ENCODE results near the gene PPY.

PPY gene

GRCh38 chr17:43916385-43916784 lies 25.9 kb downstream of the PPY start:
- CTCF ChIA-PET = interaction anchor here (0.9 to 1.3 kb wide), 2 partner anchors 21 to 37 kb away, joined by 4 to 6 read pairs; no protein-coding TSS in a partner anchor
- no peak for DNase-seq
- POLR2A ChIA-PET = no interaction called here

GRCh38 chr17:43915559-43915958 lies 26.7 kb downstream of the PPY start:
- 96% methylated on average over 3 of the region's 3 CpGs for WGBS (ENCODE audit: insufficient coverage)
- Histone ChIP-seq H3K9me3 (ENCODE audit: control extremely low read depth in 1 of 5, control insufficient read depth in 4 of 5, insufficient read depth in 2 of 5, low read depth in 1 of 5, low read length in 4 of 5) (no peaks in the 10 kb centered on the region), H3K4me1 (ENCODE audit: control extremely low read depth in 1 of 4, control insufficient read depth in 4 of 4, insufficient read depth in 4 of 4, low read length in 3 of 4) (peaks cover 0 to 13% (median 6%) of the 10 kb centered on the region in 4 experiments), H3K36me3 (ENCODE audit: control insufficient read depth in 4 of 4, insufficient read depth in 4 of 4, low read length in 3 of 4) (no peaks in the 10 kb centered on the region), H3K4me3 (ENCODE audit: control insufficient read depth in 1 of 7, extremely low read depth in 1 of 7, insufficient read depth in 4 of 7, low read depth in 2 of 7, low read length in 6 of 7) (no peak overlapping the region), H3K27ac (ENCODE audit: insufficient read depth in 1 of 2, low read depth in 1 of 2, low read length in 2 of 2, poor library complexity in 1 of 2, severe bottlenecking in 2 of 2) (no peak overlapping the region), H3K27me3 (replicated peaks in 2 of 5; ENCODE audit: control insufficient read depth in 4 of 5, insufficient read depth in 5 of 5, low read length in 4 of 5) (peaks cover 0 to 6% (median 0%) of the 10 kb centered on the region in 5 experiments)
- CTCF ChIA-PET = interaction anchor here (0.7 kb wide), 1 partner anchor 29 kb away, joined by 3 read pairs; no protein-coding TSS in a partner anchor
- POLR2A ChIA-PET = no interaction called here
- no peak for DNase-seq

More at GRCh38 chr17:43916385-43916784, 25.9 kb downstream of the PPY start:
- Histone ChIP-seq H3K27me3 (replicated peaks in 2 of 5; ENCODE audit: control insufficient read depth in 4 of 5, insufficient read depth in 5 of 5, low read length in 4 of 5) (peaks cover 0 to 6% (median 0%) of the 10 kb centered on the region in 5 experiments), H3K9me3 (ENCODE audit: control extremely low read depth in 1 of 5, control insufficient read depth in 4 of 5, insufficient read depth in 2 of 5, low read depth in 1 of 5, low read length in 4 of 5) (no peaks in the 10 kb centered on the region), H3K36me3 (ENCODE audit: control insufficient read depth in 4 of 4, insufficient read depth in 4 of 4, low read length in 3 of 4) (no peaks in the 10 kb centered on the region), H3K4me1 (ENCODE audit: control extremely low read depth in 1 of 4, control insufficient read depth in 4 of 4, insufficient read depth in 4 of 4, low read length in 3 of 4) (peaks cover 0 to 13% (median 6%) of the 10 kb centered on the region in 4 experiments), H3K27ac (ENCODE audit: insufficient read depth in 1 of 2, low read depth in 1 of 2, low read length in 2 of 2, poor library complexity in 1 of 2, severe bottlenecking in 2 of 2) (no peak overlapping the region), H3K4me3 (ENCODE audit: control insufficient read depth in 1 of 7, extremely low read depth in 1 of 7, insufficient read depth in 4 of 7, low read depth in 2 of 7, low read length in 6 of 7) (no peak overlapping the region)
- 67% methylated on average over 4 of the region's 4 CpGs for WGBS (ENCODE audit: insufficient coverage)

- H3K27me3 ChIP-seq (replicated peaks in 2 of 5; ENCODE audit: control insufficient read depth in 4 of 5, insufficient read depth in 5 of 5, low read length in 4 of 5) = peaks cover 0 to 6% (median 0%) of the 10 kb centered on the region in 5 experiments
- no peaks in the 10 kb centered on the region for H3K9me3 ChIP-seq (ENCODE audit: control extremely low read depth in 1 of 5, control insufficient read depth in 4 of 5, insufficient read depth in 2 of 5, low read depth in 1 of 5, low read length in 4 of 5)
- H3K27ac ChIP-seq (ENCODE audit: insufficient read depth in 1 of 2, low read depth in 1 of 2, low read length in 2 of 2, poor library complexity in 1 of 2, severe bottlenecking in 2 of 2) = no peak overlapping the region
- POLR2A ChIA-PET = interaction anchor here (0.6 kb wide), 1 partner anchor 457 kb away, joined by 3 read pairs; no protein-coding TSS in a partner anchor
- WGBS (ENCODE audit: insufficient coverage) = 100% methylated on average over 1 of the region's 2 CpGs
- DNase-seq = no peak
- CTCF ChIA-PET = interaction anchor here (1.3 to 1.9 kb wide), 5 partner anchors 11 to 431 kb away, joined by 3 to 10 read pairs (median 5); partner anchors contain the start of gene GRN
- peaks cover 0 to 13% (median 6%) of the 10 kb centered on the region in 4 experiments for H3K4me1 ChIP-seq (ENCODE audit: control extremely low read depth in 1 of 4, control insufficient read depth in 4 of 4, insufficient read depth in 4 of 4, low read length in 3 of 4)
- H3K4me3 ChIP-seq (ENCODE audit: control insufficient read depth in 1 of 7, extremely low read depth in 1 of 7, insufficient read depth in 4 of 7, low read depth in 2 of 7, low read length in 6 of 7) = no peak overlapping the region
- no peaks in the 10 kb centered on the region for H3K36me3 ChIP-seq (ENCODE audit: control insufficient read depth in 4 of 4, insufficient read depth in 4 of 4, low read length in 3 of 4)
Observed at GRCh38 chr17:43914451-43914850, 27.8 kb downstream of the PPY start.

GRCh38 chr17:43913584-43913983 lies 28.7 kb downstream of the PPY start:
- peaks cover 0 to 9% (median 3%) of the 10 kb centered on the region in 5 experiments for H3K27me3 ChIP-seq (replicated peaks in 2 of 5; ENCODE audit: control insufficient read depth in 4 of 5, insufficient read depth in 5 of 5, low read length in 4 of 5)
- H3K27ac ChIP-seq (ENCODE audit: insufficient read depth in 1 of 2, low read depth in 1 of 2, low read length in 2 of 2, poor library complexity in 1 of 2, severe bottlenecking in 2 of 2) = no peak overlapping the region
- DNase-seq = no peak
- no peak overlapping the region for H3K4me3 ChIP-seq (ENCODE audit: control insufficient read depth in 1 of 7, extremely low read depth in 1 of 7, insufficient read depth in 4 of 7, low read depth in 2 of 7, low read length in 6 of 7)
- ChIA-PET CTCF (interaction anchor here (1.1 to 1.9 kb wide), 6 partner anchors 12 to 432 kb away, joined by 3 to 10 read pairs (median 4); partner anchors contain the start of gene GRN), POLR2A (no interaction called here)
- H3K36me3 ChIP-seq (ENCODE audit: control insufficient read depth in 4 of 4, insufficient read depth in 4 of 4, low read length in 3 of 4) = no peaks in the 10 kb centered on the region
- WGBS (ENCODE audit: insufficient coverage) = 97% methylated on average over 5 of the region's 6 CpGs
- H3K4me1 ChIP-seq (ENCODE audit: control extremely low read depth in 1 of 4, control insufficient read depth in 4 of 4, insufficient read depth in 4 of 4, low read length in 3 of 4) = peaks cover 0 to 13% (median 6%) of the 10 kb centered on the region in 4 experiments
- H3K9me3 ChIP-seq (ENCODE audit: control extremely low read depth in 1 of 5, control insufficient read depth in 4 of 5, insufficient read depth in 2 of 5, low read depth in 1 of 5, low read length in 4 of 5) = no peaks in the 10 kb centered on the region

- no peak for DNase-seq
- CTCF ChIA-PET = interaction anchor here (1.1 to 5.2 kb wide), 2 partner anchors 7 to 18 kb away, joined by 3 to 29 read pairs; no protein-coding TSS in a partner anchor
- Histone ChIP-seq H3K27me3 (replicated peaks in 2 of 5; ENCODE audit: control insufficient read depth in 4 of 5, insufficient read depth in 5 of 5, low read length in 4 of 5) (peaks cover 3 to 16% (median 10%) of the 10 kb centered on the region in 5 experiments), H3K4me1 (ENCODE audit: control extremely low read depth in 1 of 4, control insufficient read depth in 4 of 4, insufficient read depth in 4 of 4, low read length in 3 of 4) (peaks cover 2 to 13% (median 8%) of the 10 kb centered on the region in 4 experiments), H3K4me3 (ENCODE audit: control insufficient read depth in 1 of 7, extremely low read depth in 1 of 7, insufficient read depth in 4 of 7, low read depth in 2 of 7, low read length in 6 of 7) (no peak overlapping the region), H3K27ac (ENCODE audit: insufficient read depth in 1 of 2, low read depth in 1 of 2, low read length in 2 of 2, poor library complexity in 1 of 2, severe bottlenecking in 2 of 2) (no peak overlapping the region), H3K36me3 (ENCODE audit: control insufficient read depth in 4 of 4, insufficient read depth in 4 of 4, low read length in 3 of 4) (no peaks in the 10 kb centered on the region), H3K9me3 (ENCODE audit: control extremely low read depth in 1 of 5, control insufficient read depth in 4 of 5, insufficient read depth in 2 of 5, low read depth in 1 of 5, low read length in 4 of 5) (no peaks in the 10 kb centered on the region)
- POLR2A ChIA-PET = no interaction called here
- WGBS (ENCODE audit: insufficient coverage) = 60% methylated on average over 3 of the region's 4 CpGs
Observed at GRCh38 chr17:43912635-43913304, 29.5 kb downstream of the PPY start.

- peaks cover 2 to 19% (median 14%) of the 10 kb centered on the region in 4 experiments for H3K4me1 ChIP-seq (ENCODE audit: control extremely low read depth in 1 of 4, control insufficient read depth in 4 of 4, insufficient read depth in 4 of 4, low read length in 3 of 4)
- no peak overlapping the region for H3K27ac ChIP-seq (ENCODE audit: insufficient read depth in 1 of 2, low read depth in 1 of 2, low read length in 2 of 2, poor library complexity in 1 of 2, severe bottlenecking in 2 of 2)
- CTCF ChIA-PET = interaction anchor here (1.1 to 5.2 kb wide), 3 partner anchors 8 to 83 kb away, joined by 3 to 29 read pairs (median 7); no protein-coding TSS in a partner anchor
- DNase-seq = peak in 1 of 3 donors; percentile 41
- POLR2A ChIA-PET = no interaction called here
- no peaks in the 10 kb centered on the region for H3K9me3 ChIP-seq (ENCODE audit: control extremely low read depth in 1 of 5, control insufficient read depth in 4 of 5, insufficient read depth in 2 of 5, low read depth in 1 of 5, low read length in 4 of 5)
- WGBS (ENCODE audit: insufficient coverage) = 83% methylated on average over 5 of the region's 8 CpGs
- H3K4me3 ChIP-seq (ENCODE audit: control insufficient read depth in 1 of 7, extremely low read depth in 1 of 7, insufficient read depth in 4 of 7, low read depth in 2 of 7, low read length in 6 of 7) = no peak overlapping the region
- H3K36me3 ChIP-seq (ENCODE audit: control insufficient read depth in 4 of 4, insufficient read depth in 4 of 4, low read length in 3 of 4) = no peaks in the 10 kb centered on the region
- H3K27me3 ChIP-seq (replicated peaks in 2 of 5; ENCODE audit: control insufficient read depth in 4 of 5, insufficient read depth in 5 of 5, low read length in 4 of 5) = peaks cover 3 to 20% (median 14%) of the 10 kb centered on the region in 5 experiments
Observed at GRCh38 chr17:43911904-43912303, 30.4 kb downstream of the PPY start.

Measured in common myeloid progenitor, CD34-positive (primary cell).